Stimulated activated CD4-positive, alpha-beta T cell treated with anti-CD3 and anti-CD28 coated beads, Interleukin-15, amount 100 ng/mL, for 48 hours (primary cell): ENCODE results near the gene MED13L.
"Not testable (repeated sequence)": the region's sequence is repeated elsewhere in the genome, so short reads cannot be mapped to it uniquely, and the experiment has no call there.

Source experiments
- DNase-seq, 2 donors: peaks; one replicate each; pipeline ENCODE4 v3.0.0-alpha.2; 2020; ENCODE audit warnings: low read depth in 2 of 2

Gene MED13L

GRCh38 chr12:116058574-116058973 lies 218.9 kb downstream of the MED13L start:
- DNase-seq, result no peak

- no peak for DNase-seq
Measured at GRCh38 chr12:116057356-116057755, 220.1 kb downstream of the MED13L start.

GRCh38 chr12:116055895-116056607 lies 221.4 kb downstream of the MED13L start:
- no peak for DNase-seq

GRCh38 chr12:116054280-116054679 lies 223.2 kb downstream of the MED13L start:
- no peak for DNase-seq

- DNase-seq, result no peak
Measured at GRCh38 chr12:116053479-116054200, 223.9 kb downstream of the MED13L start.

GRCh38 chr12:116050275-116050674 lies 227.2 kb downstream of the MED13L start:
- no peak for DNase-seq

- DNase-seq, result no peak
Measured at GRCh38 chr12:116048879-116049278, 228.6 kb downstream of the MED13L start.

- DNase-seq, result no peak
Measured at GRCh38 chr12:116046039-116046438, 231.5 kb downstream of the MED13L start.

- DNase-seq, result no peak
Measured at GRCh38 chr12:116045150-116045549, 232.3 kb downstream of the MED13L start.

- DNase-seq, result no peak
Measured at GRCh38 chr12:116043659-116044535, 233.6 kb downstream of the MED13L start.

GRCh38 chr12:116040402-116040801 lies 237.1 kb downstream of the MED13L start:
- no peak for DNase-seq

- DNase-seq, result no peak
Measured at GRCh38 chr12:116039081-116039480, 238.4 kb downstream of the MED13L start.

- no peak for DNase-seq
Measured at GRCh38 chr12:116037941-116038837, 239.3 kb downstream of the MED13L start.

GRCh38 chr12:116033765-116034164 lies 243.7 kb downstream of the MED13L start:
- DNase-seq, result no peak

GRCh38 chr12:116031624-116032023 lies 245.9 kb downstream of the MED13L start:
- not testable (repeated sequence) for DNase-seq

- DNase-seq, result no peak
Measured at GRCh38 chr12:116028619-116029018, 248.9 kb downstream of the MED13L start.

- no peak for DNase-seq
Measured at GRCh38 chr12:116027551-116027821, 250.0 kb downstream of the MED13L start.

GRCh38 chr12:116026768-116027550 lies 250.5 kb downstream of the MED13L start:
- DNase-seq, result no peak

GRCh38 chr12:116026346-116026745 lies 251.1 kb downstream of the MED13L start:
- no peak for DNase-seq

GRCh38 chr12:116024769-116025168 lies 252.7 kb downstream of the MED13L start:
- no peak for DNase-seq

GRCh38 chr12:116019415-116019814 lies 258.1 kb downstream of the MED13L start:
- DNase-seq, result no peak
